ENCODE measurements around the gene ZNF541.
"Not testable (repeated sequence)": the region's sequence is repeated elsewhere in the genome, so short reads cannot be mapped to it uniquely, and the experiment has no call there.

ZNF541 gene

DNA sequence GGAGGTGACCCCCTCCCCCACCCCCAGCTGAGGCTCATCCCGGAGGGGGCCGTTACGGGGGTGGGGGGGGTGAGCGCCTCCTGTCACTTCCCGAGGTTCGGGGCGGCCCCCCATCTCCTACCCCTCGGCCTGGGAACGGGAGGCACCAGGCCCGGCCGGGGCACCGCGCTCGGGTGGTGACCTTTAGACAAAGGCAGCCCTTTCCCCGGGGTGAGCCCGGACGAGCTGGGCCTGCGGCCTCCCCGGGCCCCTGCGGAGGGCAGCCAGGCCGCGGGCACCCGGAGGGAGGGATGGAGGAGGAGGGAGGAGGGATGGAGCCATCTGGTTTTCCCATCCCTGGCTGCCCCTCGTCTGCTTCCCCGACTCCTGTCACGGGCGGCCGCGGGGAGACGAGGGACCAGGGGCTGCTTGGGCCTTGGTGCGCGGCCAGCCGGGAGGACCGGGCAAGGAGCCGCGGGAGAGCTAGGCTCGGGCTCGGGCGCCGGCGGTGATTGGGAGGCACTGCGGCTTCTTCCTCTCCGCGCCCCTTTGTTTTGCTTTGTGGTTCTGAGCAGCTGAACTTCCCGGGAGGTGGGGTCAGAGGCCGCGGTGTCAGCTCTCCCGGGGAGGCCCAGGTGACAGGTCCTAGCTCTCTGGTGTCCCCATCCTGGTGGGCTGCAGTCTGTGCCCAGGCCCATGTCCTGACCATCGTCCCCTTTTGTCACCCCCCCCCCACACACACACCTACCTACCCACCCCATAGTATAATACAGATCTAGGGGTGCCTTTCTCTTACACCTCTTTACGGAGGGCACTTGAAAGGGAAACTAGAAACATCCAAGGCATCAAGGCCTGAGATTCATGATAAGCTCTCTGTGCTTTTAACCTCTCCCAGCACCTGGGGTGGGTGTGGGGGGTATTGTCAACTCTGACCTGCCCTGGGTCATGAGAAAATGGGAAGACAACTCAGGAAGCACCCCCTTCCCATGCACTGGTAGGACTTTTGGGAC, 37.3 kb upstream of the ZNF541 start:
- no peaks in the 10 kb centered on the region for H3K9me3 ChIP-seq (ENCODE audit: control insufficient read depth, insufficient read depth, low read length)
- H3K4me1 ChIP-seq (ENCODE audit: control insufficient read depth, insufficient read depth, low read length) = peaks cover 6% of the 10 kb centered on the region
- no peak for DNase-seq (ENCODE audit: low read depth, low spot score)
- WGBS (ENCODE audit: insufficient coverage, insufficient read length) = no CpG with 5 or more reads among the region's 50 CpGs
- H3K4me3 ChIP-seq (ENCODE audit: low read length) = peak overlapping the region; percentile 97; the same call in 1 of the 2 replicates
- 0 out of 2 replicates have a peak, but pooled peaks cover 2% of the 10 kb centered on the region for H3K36me3 ChIP-seq (ENCODE audit: control insufficient read depth, insufficient read depth, low read length)
- H3K27me3 ChIP-seq (ENCODE audit: control insufficient read depth, insufficient read depth, low read length) = no peaks in the 10 kb centered on the region
- no peak overlapping the region for H3K27ac ChIP-seq (ENCODE audit: low read length)

- Histone ChIP-seq H3K36me3 (ENCODE audit: control insufficient read depth, insufficient read depth, low read length) (no peaks in the 10 kb centered on the region), H3K9me3 (ENCODE audit: control insufficient read depth, insufficient read depth, low read length) (no peaks in the 10 kb centered on the region), H3K27me3 (ENCODE audit: control insufficient read depth, insufficient read depth, low read length) (no peaks in the 10 kb centered on the region), H3K4me3 (ENCODE audit: low read length) (peak within 1 kb of the TSS; percentile 97), H3K4me1 (ENCODE audit: control insufficient read depth, insufficient read depth, low read length) (peaks cover 6% of the 10 kb centered on the region), H3K27ac (ENCODE audit: low read length) (no peak within 1 kb of the TSS)
- DNase-seq (ENCODE audit: low read depth, low spot score) = no peak
- WGBS (ENCODE audit: insufficient coverage, insufficient read length) = no CpG with 5 or more reads among the region's 94 CpGs
These were observed 36.3 kb upstream of the ZNF541 start, which contains the start of gene BICRA for GRCh38 chr19:47608969-47609905. TSS of gene BICRA (plus strand) at chr19:47609134. CDS start at chr19:47673575, 64,441 bp downstream.

GRCh38 chr19:47608074-47608918, 35.3 kb upstream of the ZNF541 start:
- Histone ChIP-seq H3K4me1 (ENCODE audit: control insufficient read depth, insufficient read depth, low read length) (peaks cover 5% of the 10 kb centered on the region), H3K4me3 (ENCODE audit: low read length) (peak overlapping the region; percentile 69), H3K9me3 (ENCODE audit: control insufficient read depth, insufficient read depth, low read length) (no peaks in the 10 kb centered on the region), H3K27me3 (ENCODE audit: control insufficient read depth, insufficient read depth, low read length) (no peaks in the 10 kb centered on the region), H3K27ac (ENCODE audit: low read length) (no peak overlapping the region), H3K36me3 (ENCODE audit: control insufficient read depth, insufficient read depth, low read length) (no peaks in the 10 kb centered on the region)
- DNase-seq (ENCODE audit: low read depth, low spot score) = no peak
- no CpG with 5 or more reads among the region's 94 CpGs for WGBS (ENCODE audit: insufficient coverage, insufficient read length)

GRCh38 chr19:47607564-47608073, 34.7 kb upstream of the ZNF541 start:
- H3K27me3 ChIP-seq (ENCODE audit: control insufficient read depth, insufficient read depth, low read length) = no peaks in the 10 kb centered on the region
- 100% methylated on average over 2 of the region's 21 CpGs for WGBS (ENCODE audit: insufficient coverage, insufficient read length)
- no peaks in the 10 kb centered on the region for H3K9me3 ChIP-seq (ENCODE audit: control insufficient read depth, insufficient read depth, low read length)
- H3K36me3 ChIP-seq (ENCODE audit: control insufficient read depth, insufficient read depth, low read length) = no peaks in the 10 kb centered on the region
- no peak overlapping the region for H3K27ac ChIP-seq (ENCODE audit: low read length)
- peaks cover 4% of the 10 kb centered on the region; the same call in 1 of the 2 replicates for H3K4me1 ChIP-seq (ENCODE audit: control insufficient read depth, insufficient read depth, low read length)
- no peak for DNase-seq (ENCODE audit: low read depth, low spot score)
- peak overlapping the region; percentile 69 for H3K4me3 ChIP-seq (ENCODE audit: low read length)

DNA sequence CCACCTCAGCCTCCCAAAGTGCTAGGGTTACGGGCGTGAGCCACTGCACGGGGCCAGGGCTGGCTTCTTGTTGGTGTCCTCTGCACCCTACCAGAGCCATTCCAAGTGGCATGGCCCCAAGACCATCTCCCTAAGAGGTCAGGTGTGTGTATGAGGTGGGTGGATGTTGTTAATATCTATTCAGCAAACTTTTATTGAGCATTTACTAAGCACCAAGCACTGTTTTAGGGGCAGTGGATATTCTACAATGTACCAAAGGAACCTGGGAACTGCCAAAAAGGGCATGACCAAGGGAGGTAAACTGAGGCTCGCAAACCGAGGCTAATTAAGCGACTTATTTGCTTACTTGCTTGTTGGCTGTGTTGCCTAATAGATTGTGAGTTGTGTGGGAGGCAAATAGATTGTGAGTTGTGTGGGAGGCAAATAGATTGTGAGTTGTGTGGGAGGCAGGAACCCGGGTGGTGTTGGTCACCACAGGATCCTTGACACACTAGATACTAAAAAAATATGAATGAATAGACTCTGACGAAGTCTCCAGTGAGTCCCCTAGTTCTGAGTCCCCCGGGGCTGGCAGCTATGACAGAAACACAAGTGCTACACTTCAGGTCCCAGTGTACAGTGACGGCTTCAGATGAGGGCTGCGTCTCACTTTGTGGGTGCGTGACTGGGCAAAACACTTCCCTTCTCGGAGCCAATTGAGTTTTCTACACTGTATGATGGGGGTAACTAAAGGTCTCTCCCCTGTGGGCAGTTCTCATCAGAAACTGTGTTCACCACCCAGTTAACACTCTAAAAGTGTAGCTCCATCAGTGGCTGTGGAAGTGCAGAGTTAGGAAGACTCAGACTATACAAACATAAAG, 31.0 kb upstream of the ZNF541 start:
- no peaks in the 10 kb centered on the region for H3K4me1 ChIP-seq (ENCODE audit: control insufficient read depth, insufficient read depth, low read length)
- H3K27me3 ChIP-seq (ENCODE audit: control insufficient read depth, insufficient read depth, low read length) = no peaks in the 10 kb centered on the region
- no peak for DNase-seq (ENCODE audit: low read depth, low spot score)
- WGBS (ENCODE audit: insufficient coverage, insufficient read length) = no CpG with 5 or more reads among the region's 13 CpGs
- no peak overlapping the region for H3K4me3 ChIP-seq (ENCODE audit: low read length)
- no peaks in the 10 kb centered on the region for H3K9me3 ChIP-seq (ENCODE audit: control insufficient read depth, insufficient read depth, low read length)
- no peaks in the 10 kb centered on the region for H3K36me3 ChIP-seq (ENCODE audit: control insufficient read depth, insufficient read depth, low read length)
- no peak overlapping the region for H3K27ac ChIP-seq (ENCODE audit: low read length)

DNA sequence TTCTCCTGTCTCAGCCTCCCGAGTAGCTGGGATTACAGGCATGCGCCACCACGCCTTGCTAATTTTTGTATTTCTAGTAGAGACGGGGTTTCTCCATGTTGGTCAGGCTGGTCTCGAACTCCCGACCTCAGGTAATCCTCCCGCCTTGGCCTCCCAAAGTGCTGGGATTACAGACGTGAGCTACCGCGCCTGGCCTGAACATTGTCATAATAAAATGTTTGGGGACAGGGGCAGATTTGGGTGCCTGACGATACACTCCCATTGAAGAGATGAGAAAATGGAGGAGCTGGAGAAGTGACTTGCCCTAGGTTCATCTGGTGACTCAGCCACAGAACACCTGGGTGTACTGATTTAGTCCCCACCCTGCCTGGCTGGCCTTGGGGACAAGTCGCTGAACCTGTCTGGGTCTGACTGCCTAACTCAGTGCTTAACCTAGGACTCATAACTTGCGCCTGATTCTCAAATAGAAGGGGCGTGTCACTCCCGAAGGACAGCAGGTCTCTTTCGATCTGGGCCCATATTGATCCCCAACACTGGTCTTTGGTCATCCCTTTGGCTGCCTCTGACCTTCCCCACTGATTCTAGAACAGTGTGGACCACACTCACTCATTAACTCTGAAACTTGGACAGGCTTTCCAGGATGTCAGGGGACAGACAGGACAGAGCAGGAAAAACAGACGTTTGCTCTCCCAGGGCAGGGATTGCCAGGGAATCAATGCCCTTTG, 28.4 kb upstream of the ZNF541 start:
- no peaks in the 10 kb centered on the region for H3K9me3 ChIP-seq (ENCODE audit: control insufficient read depth, insufficient read depth, low read length)
- no peak for DNase-seq (ENCODE audit: low read depth, low spot score)
- peaks cover 2% of the 10 kb centered on the region; the same call in 1 of the 2 replicates for H3K4me1 ChIP-seq (ENCODE audit: control insufficient read depth, insufficient read depth, low read length)
- no CpG with 5 or more reads among the region's 17 CpGs for WGBS (ENCODE audit: insufficient coverage, insufficient read length)
- no peaks in the 10 kb centered on the region for H3K36me3 ChIP-seq (ENCODE audit: control insufficient read depth, insufficient read depth, low read length)
- no peak overlapping the region; the same call in 1 of the 2 replicates for H3K4me3 ChIP-seq (ENCODE audit: low read length)
- H3K27me3 ChIP-seq (ENCODE audit: control insufficient read depth, insufficient read depth, low read length) = no peaks in the 10 kb centered on the region
- H3K27ac ChIP-seq (ENCODE audit: low read length) = no peak overlapping the region

DNA sequence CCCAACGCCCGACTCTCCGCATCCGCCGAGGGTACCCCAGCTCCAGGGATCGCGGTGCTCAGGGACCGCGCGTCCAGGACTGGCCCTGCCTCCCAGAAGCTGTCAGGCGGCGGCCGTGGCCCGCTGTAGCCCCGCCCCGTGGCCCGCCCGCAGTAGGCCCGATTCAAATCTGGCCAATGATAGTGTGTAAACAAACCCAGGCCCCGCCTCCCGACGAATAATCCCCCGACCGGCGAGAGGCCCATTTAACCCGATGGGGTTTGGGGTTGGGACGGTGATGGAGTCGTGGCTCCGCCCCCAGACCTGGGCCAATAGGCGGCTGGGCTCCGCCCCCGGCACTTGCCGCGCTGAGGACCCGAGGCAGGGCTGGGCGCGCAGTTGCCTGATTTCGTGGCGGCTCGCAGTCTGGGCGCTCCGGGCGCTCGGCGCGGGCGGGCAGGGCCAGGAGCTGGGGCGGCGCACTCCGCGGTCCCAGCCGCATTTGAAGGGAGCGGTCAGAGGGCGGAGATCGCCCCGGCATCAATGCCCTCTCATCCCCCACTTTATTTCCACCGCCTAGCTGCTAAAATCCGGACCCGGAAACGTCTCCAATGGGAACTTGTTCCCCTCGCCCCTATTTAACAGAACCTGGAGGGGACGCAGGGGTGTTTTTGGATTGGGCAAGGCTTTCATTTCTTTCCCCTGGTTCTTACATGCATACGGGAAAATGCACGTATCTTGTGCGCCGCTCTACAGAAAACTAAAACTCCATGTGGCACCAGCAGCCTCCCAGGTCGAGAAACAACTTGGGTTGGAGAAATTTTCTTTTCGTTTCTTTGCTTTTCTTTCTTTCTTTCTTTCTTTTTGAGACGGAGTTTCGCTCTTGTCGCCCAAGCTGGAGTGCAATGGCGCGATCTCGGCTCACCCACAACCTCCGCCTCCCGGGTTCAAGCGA, 27.6 kb upstream of the ZNF541 start:
- WGBS (ENCODE audit: insufficient coverage, insufficient read length) = no CpG with 5 or more reads among the region's 77 CpGs
- Histone ChIP-seq H3K4me1 (ENCODE audit: control insufficient read depth, insufficient read depth, low read length) (peaks cover 2% of the 10 kb centered on the region; the same call in 1 of the 2 replicates), H3K27ac (ENCODE audit: low read length) (no peak overlapping the region), H3K4me3 (ENCODE audit: low read length) (peak overlapping the region; percentile 56; the same call in 1 of the 2 replicates), H3K27me3 (ENCODE audit: control insufficient read depth, insufficient read depth, low read length) (no peaks in the 10 kb centered on the region), H3K9me3 (ENCODE audit: control insufficient read depth, insufficient read depth, low read length) (no peaks in the 10 kb centered on the region), H3K36me3 (ENCODE audit: control insufficient read depth, insufficient read depth, low read length) (no peaks in the 10 kb centered on the region)
- peak; percentile 94 for DNase-seq (ENCODE audit: low read depth, low spot score)

DNA sequence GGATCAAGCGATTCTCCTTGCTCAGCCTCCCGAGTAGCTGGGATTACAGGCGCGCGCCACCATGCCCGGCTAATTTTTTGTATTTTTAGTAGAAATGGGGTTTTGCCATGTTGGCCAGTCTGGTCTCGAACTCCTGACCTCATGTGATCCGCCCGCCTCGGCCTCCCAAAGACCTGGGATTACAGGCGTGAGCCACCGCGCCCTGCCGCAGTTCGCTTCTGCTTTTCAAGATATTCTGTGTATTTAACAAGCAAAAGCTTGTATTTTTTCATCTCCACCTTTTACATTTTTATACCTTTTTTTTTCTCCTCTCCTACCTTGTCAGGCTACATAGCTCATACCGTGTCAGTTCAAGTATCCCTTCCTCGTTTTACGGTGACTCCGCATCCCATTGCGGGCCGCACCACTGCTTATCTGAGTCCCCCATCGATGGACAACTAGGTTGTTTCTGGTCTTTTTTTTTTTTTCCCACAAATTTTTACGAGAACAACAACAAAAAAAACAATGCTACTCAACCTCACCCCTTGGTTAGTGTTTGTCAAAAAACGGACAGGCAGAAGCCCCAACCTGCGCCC, 26.8 kb upstream of the ZNF541 start:
- H3K36me3 ChIP-seq (ENCODE audit: control insufficient read depth, insufficient read depth, low read length); H3K27ac ChIP-seq (ENCODE audit: low read length); H3K9me3 ChIP-seq (ENCODE audit: control insufficient read depth, insufficient read depth, low read length); DNase-seq (ENCODE audit: low read depth, low spot score); H3K27me3 ChIP-seq (ENCODE audit: control insufficient read depth, insufficient read depth, low read length); H3K4me1 ChIP-seq (ENCODE audit: control insufficient read depth, insufficient read depth, low read length): not testable (repeated sequence)
- peak overlapping the region; percentile 35; the same call in 1 of the 2 replicates for H3K4me3 ChIP-seq (ENCODE audit: low read length)
- whole genome bisulfite sequencing (ENCODE audit: insufficient coverage, insufficient read length) = no CpG with 5 or more reads among the region's 25 CpGs

Measured in iPS DF 6.9 (cell line).